ENCODE measurements around the gene PELO.

- TF ChIP-seq, protein P1, sequence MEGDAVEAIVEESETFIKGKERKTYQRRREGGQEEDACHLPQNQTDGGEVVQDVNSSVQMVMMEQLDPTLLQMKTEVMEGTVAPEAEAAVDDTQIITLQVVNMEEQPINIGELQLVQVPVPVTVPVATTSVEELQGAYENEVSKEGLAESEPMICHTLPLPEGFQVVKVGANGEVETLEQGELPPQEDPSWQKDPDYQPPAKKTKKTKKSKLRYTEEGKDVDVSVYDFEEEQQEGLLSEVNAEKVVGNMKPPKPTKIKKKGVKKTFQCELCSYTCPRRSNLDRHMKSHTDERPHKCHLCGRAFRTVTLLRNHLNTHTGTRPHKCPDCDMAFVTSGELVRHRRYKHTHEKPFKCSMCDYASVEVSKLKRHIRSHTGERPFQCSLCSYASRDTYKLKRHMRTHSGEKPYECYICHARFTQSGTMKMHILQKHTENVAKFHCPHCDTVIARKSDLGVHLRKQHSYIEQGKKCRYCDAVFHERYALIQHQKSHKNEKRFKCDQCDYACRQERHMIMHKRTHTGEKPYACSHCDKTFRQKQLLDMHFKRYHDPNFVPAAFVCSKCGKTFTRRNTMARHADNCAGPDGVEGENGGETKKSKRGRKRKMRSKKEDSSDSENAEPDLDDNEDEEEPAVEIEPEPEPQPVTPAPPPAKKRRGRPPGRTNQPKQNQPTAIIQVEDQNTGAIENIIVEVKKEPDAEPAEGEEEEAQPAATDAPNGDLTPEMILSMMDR (IDR thresholded peaks at IDR 0.05), result peak; percentile 25
- TF ChIP-seq, protein P2, sequence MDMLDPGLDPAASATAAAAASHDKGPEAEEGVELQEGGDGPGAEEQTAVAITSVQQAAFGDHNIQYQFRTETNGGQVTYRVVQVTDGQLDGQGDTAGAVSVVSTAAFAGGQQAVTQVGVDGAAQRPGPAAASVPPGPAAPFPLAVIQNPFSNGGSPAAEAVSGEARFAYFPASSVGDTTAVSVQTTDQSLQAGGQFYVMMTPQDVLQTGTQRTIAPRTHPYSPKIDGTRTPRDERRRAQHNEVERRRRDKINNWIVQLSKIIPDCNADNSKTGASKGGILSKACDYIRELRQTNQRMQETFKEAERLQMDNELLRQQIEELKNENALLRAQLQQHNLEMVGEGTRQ (IDR thresholded peaks at IDR 0.05; ENCODE audit: borderline replicate concordance, low read depth, low read length), result no peak
- TF ChIP-seq POLR2AphosphoS5 (IDR thresholded peaks at IDR 0.05; ENCODE audit: low read depth, low read length), result no peak
- TF ChIP-seq EZH2phosphoT487 (IDR thresholded peaks at IDR 0.05; ENCODE audit: borderline replicate concordance, low read depth), result no peak
- no peak for TF ChIP-seq GABPA (IDR thresholded peaks at IDR 0.05; ENCODE audit: low read depth)
- TF ChIP-seq SMC3 (IDR thresholded peaks at IDR 0.05; ENCODE audit: low read depth, low read length), result peak; percentile 15; the same call in 1 of the 2 replicates
Measured at GRCh38 chr5:52786949-52787599, 642 bp upstream of the PELO start.
